NT2/D1 (cell line): ENCODE data around the gene KCNN2.

Source experiments
- SUZ12 ChIP-seq: IDR thresholded peaks from 2 replicates; pipeline ENCODE4 v1.6.1; 2011; ENCODE audit not compliant: insufficient read length, insufficient read depth; ENCODE audit errors: extremely low read depth
- YY1 ChIP-seq: IDR thresholded peaks from 2 replicates; pipeline ENCODE4 v1.6.1; 2011; ENCODE audit not compliant: insufficient read length, insufficient read depth

GRCh38 chr5:114355086-114355830 is 6.6 kb upstream of the KCNN2 start:
- TF ChIP-seq YY1 = no peak
- no peak for TF ChIP-seq SUZ12
